Aorta (tissue), 5 donors: ENCODE measurements around the gene MFNG. TPM values are rescaled to one million over a fixed set of nuclear protein-coding genes. Genes with fewer than 3 reads are reported as not detected.

ENCODE experiments used
- ATAC-seq: fragments of 200-7000 bp; cut with Tn5 transposase; one replicate; pipeline ENCODE4 v1.9.1; 2022; ENCODE audit warnings: moderate library complexity; ENCODE audit not compliant: low FRiP score
- DNase-seq, 2 donors: peaks; one replicate each; pipeline ENCODE4 v3.0.0-alpha.2; 2020
- H3K27ac ChIP-seq, 2 donors: one replicate each; pipeline ENCODE4 v1.5.1; 2013; ENCODE audit warnings: low read length in 2 of 2, mild to moderate bottlenecking in 2 of 2, moderate library complexity in 2 of 2, control low read depth in 1 of 2, inconsistent platforms in 1 of 2, low read depth in 1 of 2
- H3K27me3 ChIP-seq, 2 donors: one replicate each; pipeline ENCODE4 v1.6.1; 2013; ENCODE audit warnings: control low read depth in 1 of 2, low read length in 1 of 2, mild to moderate bottlenecking in 1 of 2, moderate library complexity in 1 of 2; ENCODE audit not compliant: insufficient read depth in 2 of 2, control insufficient read depth in 1 of 2
- H3K36me3 ChIP-seq, 2 donors: one replicate each; pipeline ENCODE4 v1.6.1; 2013; ENCODE audit warnings: control low read depth in 1 of 2, low read length in 1 of 2, mild to moderate bottlenecking in 1 of 2; ENCODE audit not compliant: insufficient read depth in 2 of 2, control insufficient read depth in 1 of 2
- H3K4me1 ChIP-seq, 2 donors: one replicate each; pipeline ENCODE4 v1.6.1; 2013; ENCODE audit warnings: low read length in 2 of 2, control low read depth in 1 of 2, mild to moderate bottlenecking in 1 of 2, moderate library complexity in 1 of 2; ENCODE audit not compliant: insufficient read depth in 2 of 2, control insufficient read depth in 1 of 2
- H3K4me3 ChIP-seq, 2 donors: one replicate each; pipeline ENCODE4 v1.5.1; 2013; ENCODE audit warnings: low read length in 2 of 2, control low read depth in 1 of 2, mild to moderate bottlenecking in 1 of 2
- H3K9me3 ChIP-seq: one replicate; pipeline ENCODE4 v1.6.1; 2013; ENCODE audit warnings: mild to moderate bottlenecking, low read length; ENCODE audit not compliant: control insufficient read depth
- WGBS, 2 donors: extraction: QIAGEN DNeasy Blood & Tissue Kit; methylation state at CpG; one replicate each; pipeline ENCODE4 v1.1.7; 2013; 5-methylcytosine and 5-hydroxymethylcytosine counted together
- intact Hi-C, 2 donors: fragments of 100-400 bp; cut with DNase I; formaldehyde crosslinking; loops; one replicate each; pipeline versions ENCODE4 v1.14.2 to v1.15.0; 2022
- polyA plus RNA-seq, 2 donors: library from polyadenylated mRNA; stranded (reverse); fragments of 200-250 nt; gene quantifications; one replicate each; pipeline ENCODE4 v1.2.3, GENCODE V29; 2013
- total RNA-seq, 2 donors: library from RNA; stranded (reverse); fragmentation: NEBNext Ultra II Directional; extraction: Animal tissue kit (Norgen Biotek cat#: 25700); gene quantifications; one replicate each; pipeline ENCODE4 v1.2.1, GENCODE V29; 2021
- donor health status: healthy with polysubstance abuse.
- donor health status: Bipolar disorder and iron deficiency.
- donor health status: DM: no; HTN: no; CAD: no.
- donor health status: DM: no; HTN: no; CAD: no.
- donor health status: DM: yes; HTN: yes; CAD: no.

MFNG gene
- total and polyA plus RNA-seq, 4 donors, result 6.7 to 35.4 (median 17.4) TPM

DNA sequence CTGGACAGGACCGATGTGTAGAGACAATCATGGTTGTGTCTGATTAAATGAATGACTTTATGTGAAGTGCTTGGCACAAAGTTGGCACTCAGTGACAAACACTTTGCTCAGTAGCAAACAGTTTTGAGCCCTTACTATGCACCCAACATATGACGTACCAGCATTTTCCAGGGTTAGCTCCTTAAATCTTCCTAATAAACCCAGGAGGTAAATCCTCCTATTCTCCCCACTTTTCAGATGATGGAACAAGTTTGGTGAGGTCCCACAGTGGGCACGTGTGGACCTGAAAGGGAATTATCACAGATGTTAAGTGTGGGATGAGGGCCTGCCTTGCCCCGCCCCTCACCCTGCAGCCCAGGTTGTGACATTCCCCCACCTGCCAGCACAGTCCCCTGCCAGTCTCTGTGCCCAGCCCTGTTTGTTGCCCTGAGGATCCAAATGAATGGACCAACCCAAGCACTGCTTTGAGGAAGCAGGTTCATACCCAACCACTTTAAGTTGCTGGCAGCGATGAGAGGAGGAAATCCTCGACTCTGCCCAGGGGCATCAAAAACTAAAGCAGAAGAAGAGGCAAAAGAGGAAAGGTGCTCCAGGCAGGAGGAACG, 39.7 kb upstream of the MFNG start:
- WGBS, 2 donors, result 77 to 81% methylated on average over 7 of the region's 7 CpGs
- no peak for ATAC-seq
- H3K27me3 ChIP-seq, result no peaks in the 10 kb centered on the region

DNA sequence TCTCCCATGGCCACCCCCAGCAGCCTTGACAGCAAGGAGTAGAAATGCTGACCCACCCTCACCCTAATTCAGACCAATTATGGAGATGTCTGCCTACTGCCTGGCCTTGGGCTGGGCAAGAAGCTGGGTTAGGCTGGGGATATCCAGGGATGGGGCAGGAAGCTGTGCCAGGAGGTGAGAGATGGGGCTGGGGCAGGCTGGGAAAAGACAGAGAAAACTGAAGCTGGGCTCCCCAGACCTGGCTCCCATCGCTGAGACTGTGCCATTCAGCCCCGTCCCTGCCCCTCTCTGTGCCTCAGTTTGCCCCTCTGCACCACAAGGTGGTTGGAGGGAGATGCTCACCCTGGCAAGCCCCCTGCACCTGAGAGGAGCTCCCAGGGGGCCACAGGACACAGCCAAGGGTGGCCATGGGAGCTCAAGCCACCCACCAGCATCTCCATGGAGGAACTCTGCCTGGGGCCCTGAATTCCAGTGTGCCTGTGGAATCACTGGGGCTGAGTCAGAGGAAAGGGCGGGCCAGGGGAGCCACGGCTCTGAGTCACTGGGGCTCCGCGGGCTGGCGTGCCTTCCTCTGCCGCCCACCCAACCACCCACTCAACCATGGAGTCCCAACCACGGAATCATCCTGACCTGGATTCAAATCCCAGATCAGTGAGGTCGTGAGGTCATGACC, 39.0 kb upstream of the MFNG start:
- WGBS, 2 donors, result 63 to 70% methylated on average over 8 to 10 of the region's 10 CpGs

More for the DNA sequence above, 39.7 kb upstream of the MFNG start:
- DNase-seq, result no peak
- Histone ChIP-seq H3K36me3 (no peaks in the 10 kb centered on the region), H3K4me1 (no peaks in the 10 kb centered on the region), H3K27ac (no peak overlapping the region), H3K9me3 (no peaks in the 10 kb centered on the region), H3K4me3 (no peak overlapping the region)
- intact Hi-C loops, result no loop called here

DNA sequence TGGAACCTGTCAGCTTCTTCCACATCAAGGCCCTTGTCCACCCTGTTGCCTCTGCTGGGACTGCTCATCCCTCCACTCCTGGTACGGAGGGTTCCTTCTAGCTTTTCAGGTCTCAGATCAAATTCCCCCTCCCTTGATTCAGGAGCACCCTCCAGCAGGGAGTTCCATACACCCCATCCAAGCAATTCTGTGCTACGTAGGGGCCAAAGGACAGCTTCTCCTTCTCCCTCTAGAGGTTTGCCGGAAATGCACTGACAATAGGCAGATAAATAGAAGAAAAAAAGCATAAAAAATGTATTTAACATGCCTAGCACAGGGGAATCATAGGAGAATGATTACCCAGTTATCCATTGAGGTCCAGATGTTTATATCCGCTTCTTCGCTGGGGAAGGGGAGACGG, 36.3 kb upstream of the MFNG start:
- H3K36me3 ChIP-seq, result no peaks in the 10 kb centered on the region
- DNase-seq (no peak), ATAC-seq (no peak)
- 94% methylated on average over 6 of the region's 6 CpGs for WGBS, 2 donors
- no peaks in the 10 kb centered on the region for H3K4me1 ChIP-seq
- intact Hi-C loops, result no loop called here
- H3K4me3 ChIP-seq, result no peak overlapping the region
- H3K27me3 ChIP-seq, result no peaks in the 10 kb centered on the region
- no peak overlapping the region for H3K27ac ChIP-seq
- no peaks in the 10 kb centered on the region for H3K9me3 ChIP-seq

More for the DNA sequence above, 39.0 kb upstream of the MFNG start:
- Histone ChIP-seq H3K4me3 (no peak overlapping the region), H3K27me3 (no peaks in the 10 kb centered on the region), H3K27ac (no peak overlapping the region), H3K4me1 (no peaks in the 10 kb centered on the region), H3K36me3 (no peaks in the 10 kb centered on the region), H3K9me3 (no peaks in the 10 kb centered on the region)
- intact Hi-C loops, result no loop called here
- peak; percentile 5 for ATAC-seq
- peak; percentile 68 to 84 for DNase-seq

DNA sequence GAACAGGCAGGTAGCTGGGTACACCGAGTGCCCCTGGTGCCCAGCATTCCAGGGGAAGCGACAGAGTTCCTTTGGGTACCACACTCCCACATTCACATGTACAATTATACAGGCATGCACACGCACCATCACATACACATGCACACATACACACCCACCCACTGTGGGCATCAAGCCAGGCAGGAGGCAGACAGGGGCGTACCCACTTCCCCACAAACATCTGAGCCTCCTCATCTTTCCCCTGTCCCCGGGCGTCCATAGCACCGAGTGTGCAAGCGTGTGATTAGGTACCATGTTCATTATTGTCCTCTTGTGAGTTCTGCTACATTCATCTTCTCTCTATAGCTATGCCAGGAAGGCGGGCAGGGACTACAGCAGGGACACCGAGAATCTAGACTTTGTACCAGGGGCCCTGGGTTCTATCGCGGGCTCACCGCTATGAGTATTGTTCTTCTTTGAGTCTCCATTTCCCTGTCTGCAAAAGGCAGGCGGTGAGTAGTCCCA, 35.1 kb upstream of the MFNG start:
- H3K27me3 ChIP-seq, result no peaks in the 10 kb centered on the region
- intact Hi-C loops, result no loop called here
- no peaks in the 10 kb centered on the region for H3K4me1 ChIP-seq
- ATAC-seq (no peak), DNase-seq (no peak)
- H3K36me3 ChIP-seq, result no peaks in the 10 kb centered on the region
- WGBS, 2 donors, result 80 to 83% methylated on average over 14 of the region's 14 CpGs
- no peak overlapping the region for H3K4me3 ChIP-seq
- no peaks in the 10 kb centered on the region for H3K9me3 ChIP-seq
- H3K27ac ChIP-seq, result no peak overlapping the region

- 54 to 64% methylated on average over 10 of the region's 10 CpGs for WGBS, 2 donors
- intact Hi-C loops, result no loop called here
- Histone ChIP-seq H3K27ac (no peak overlapping the region), H3K27me3 (no peaks in the 10 kb centered on the region), H3K4me3 (no peak overlapping the region), H3K36me3 (no peaks in the 10 kb centered on the region), H3K9me3 (no peaks in the 10 kb centered on the region), H3K4me1 (no peaks in the 10 kb centered on the region)
- ATAC-seq (no peak), DNase-seq (no peak)
These were observed 34.6 kb upstream of the MFNG start for GRCh38 chr22:37520776-37521191.

GRCh38 chr22:37519268-37520195, 33.3 kb upstream of the MFNG start, which contains the start of gene CARD10:
Gene CARD10, minus strand, starts transcription at chr22:37519415. Its CDS starts 215 bp downstream, at chr22:37519200.
- 5 to 7% methylated on average over 78 to 99 of the region's 99 CpGs for WGBS, 2 donors
- Histone ChIP-seq H3K9me3 (no peaks in the 10 kb centered on the region), H3K27ac (no peak within 1 kb of the TSS), H3K4me1 (no peaks in the 10 kb centered on the region), H3K27me3 (no peaks in the 10 kb centered on the region), H3K36me3 (no peaks in the 10 kb centered on the region), H3K4me3 (peak within 1 kb of the TSS; percentile 58 to 72)
- intact Hi-C loops, result no loop called here
- ATAC-seq (peak; percentile 35), DNase-seq (no peak)

GRCh38 chr22:37518509-37519267, 32.5 kb upstream of the MFNG start:
- no peaks in the 10 kb centered on the region for H3K27me3 ChIP-seq
- whole genome bisulfite sequencing, 2 donors, result 23 to 24% methylated on average over 55 to 63 of the region's 63 CpGs

GRCh38 chr22:37517826-37518450, 31.8 kb upstream of the MFNG start:
- H3K4me1 ChIP-seq, result no peaks in the 10 kb centered on the region

More at GRCh38 chr22:37518509-37519267, 32.5 kb upstream of the MFNG start:
- peak overlapping the region; percentile 58 to 72 for H3K4me3 ChIP-seq
- DNase-seq (no peak), ATAC-seq (peak; percentile 60)
- intact Hi-C loops, result no loop called here
- no peaks in the 10 kb centered on the region for H3K36me3 ChIP-seq
- no peak overlapping the region for H3K27ac ChIP-seq
- no peaks in the 10 kb centered on the region for H3K9me3 ChIP-seq
- H3K4me1 ChIP-seq, result no peaks in the 10 kb centered on the region

More at GRCh38 chr22:37517826-37518450, 31.8 kb upstream of the MFNG start:
- DNase-seq (no peak), ATAC-seq (no peak)
- intact Hi-C loops, result no loop called here
- WGBS, 2 donors, result 96 to 98% methylated on average over 15 of the region's 15 CpGs
- Histone ChIP-seq H3K36me3 (no peaks in the 10 kb centered on the region), H3K27me3 (no peaks in the 10 kb centered on the region), H3K4me3 (no peak overlapping the region), H3K9me3 (no peaks in the 10 kb centered on the region), H3K27ac (no peak overlapping the region)
